Limb (tissue), 2 donors: Measurements from ENCODE around the gene FLAD1.

Experiments
- DNase-seq, 2 donors: peaks; one replicate each; pipeline ENCODE4 v3.0.0-alpha.2; 2016; ENCODE audit errors: extremely low spot score in 2 of 2

The FLAD1 gene

GRCh38 chr1:155002464-155003226, 19.5 kb downstream of the FLAD1 start, which contains the start of gene ZBTB7B:
TSS of gene ZBTB7B (plus strand) at chr1:155002802. CDS start at chr1:155014661, 11,859 bp downstream.
- DNase-seq = peak in 1 of 2 donors; percentile 64

DNA sequence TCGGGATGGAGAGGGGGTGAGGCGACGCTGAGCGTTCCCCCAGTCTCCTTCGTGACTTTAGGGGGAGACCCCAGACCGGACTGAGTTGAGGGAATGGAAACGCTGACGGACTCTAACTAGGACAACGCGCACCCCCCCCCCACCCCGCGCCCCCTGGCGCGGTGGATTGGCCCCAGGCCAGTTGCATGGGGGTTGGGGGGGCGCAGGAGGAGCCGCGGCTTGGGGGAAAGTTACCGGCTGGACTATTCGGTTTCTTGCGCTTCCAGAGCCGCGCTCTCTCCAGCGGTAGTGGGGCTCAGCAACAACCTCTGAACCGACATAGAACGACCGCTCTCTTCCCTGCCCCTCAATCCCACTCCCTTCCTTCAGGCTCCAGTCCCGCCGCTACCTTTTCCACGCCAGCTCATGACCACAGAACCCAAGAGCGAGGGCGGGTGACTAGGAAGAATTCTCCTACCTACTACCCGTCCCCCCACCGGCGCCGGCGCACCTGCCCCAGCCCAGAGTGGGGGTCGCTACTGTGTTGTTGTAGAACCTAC, 20.2 kb downstream of the FLAD1 start:
- peak in 1 of 2 donors; percentile 74 for DNase-seq

- no peak for DNase-seq
These were observed 20.7 kb downstream of the FLAD1 start for GRCh38 chr1:155003766-155004351.

DNA sequence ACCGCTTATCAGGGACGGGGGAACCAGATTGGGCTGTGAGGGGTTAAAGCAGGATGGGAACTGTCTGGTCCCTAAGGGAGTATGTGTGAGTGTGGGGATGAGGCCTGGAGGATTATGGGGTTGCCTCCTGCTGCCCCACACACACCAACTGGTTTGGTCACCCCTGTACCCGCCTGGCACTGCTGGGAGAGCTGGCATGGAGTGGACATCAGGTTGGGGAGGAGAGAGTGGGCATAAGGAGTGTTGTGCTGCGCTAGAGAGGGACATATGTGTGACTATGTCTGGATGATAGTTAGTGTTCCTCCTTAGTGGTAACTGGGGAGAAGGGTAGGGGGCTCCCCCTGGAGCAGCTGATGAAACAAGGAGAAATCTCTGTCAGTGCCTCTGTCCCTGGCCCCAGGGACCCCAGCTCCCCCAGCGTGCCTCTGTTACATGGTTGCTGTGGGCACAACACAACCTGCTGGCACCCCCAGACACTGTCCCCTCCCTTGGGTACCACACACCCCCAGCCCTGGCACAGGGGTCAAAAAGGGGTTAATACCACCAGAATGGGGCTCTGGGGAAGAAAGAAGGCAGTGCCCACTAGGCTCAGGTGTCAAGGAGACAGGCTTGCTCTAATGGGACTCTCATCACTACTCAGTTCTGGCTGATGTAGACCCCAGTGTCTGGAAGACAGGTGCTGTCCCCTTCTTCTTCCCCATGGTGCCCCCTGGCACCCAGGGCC, 21.4 kb downstream of the FLAD1 start:
- no peak for DNase-seq

DNA sequence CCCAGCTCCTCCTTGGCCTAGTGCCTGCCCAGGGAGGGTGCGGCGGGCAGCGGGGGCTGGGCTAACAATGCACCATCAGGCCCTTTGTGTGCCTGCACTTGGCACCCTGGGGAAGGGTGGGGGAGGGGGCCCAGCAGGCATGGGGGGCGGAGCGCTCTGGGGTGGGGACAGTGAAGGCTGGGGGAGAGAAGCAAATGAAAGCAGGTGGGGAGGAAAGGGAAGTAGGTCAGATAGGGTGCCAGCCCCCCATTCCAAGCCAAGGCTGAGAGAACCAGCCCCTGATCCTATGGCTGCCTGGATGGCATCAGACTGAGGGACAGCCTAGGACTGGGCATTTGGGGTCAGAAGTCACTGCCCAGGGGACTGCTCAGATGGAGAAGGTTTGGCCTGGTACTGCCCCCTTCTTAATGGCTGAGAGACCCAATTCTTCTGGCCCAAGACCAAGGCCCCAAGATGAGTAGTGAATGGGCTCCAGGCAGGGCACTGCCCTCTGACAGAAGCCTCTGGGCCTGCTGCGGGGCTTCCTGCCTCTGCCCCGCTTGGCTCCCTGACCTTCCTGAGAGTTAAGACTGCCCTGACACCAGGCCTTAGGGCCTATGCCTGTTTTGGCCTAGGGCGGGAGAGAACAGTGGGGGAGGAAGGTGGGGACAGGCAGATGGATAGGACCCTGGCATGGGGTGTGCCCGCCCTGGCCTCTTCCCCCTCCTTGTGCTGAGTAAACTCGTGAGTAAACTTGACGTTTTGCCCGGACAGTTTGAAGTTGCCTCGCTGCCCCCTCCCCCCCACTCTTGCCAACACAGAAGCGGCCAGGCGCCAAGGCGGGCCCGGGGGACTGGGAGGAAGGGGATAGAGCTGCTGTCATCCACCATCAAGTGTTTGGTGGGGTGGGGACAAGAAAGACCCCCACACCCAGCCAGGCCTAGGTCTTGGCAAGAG, 22.2 kb downstream of the FLAD1 start:
- no peak for DNase-seq

DNA sequence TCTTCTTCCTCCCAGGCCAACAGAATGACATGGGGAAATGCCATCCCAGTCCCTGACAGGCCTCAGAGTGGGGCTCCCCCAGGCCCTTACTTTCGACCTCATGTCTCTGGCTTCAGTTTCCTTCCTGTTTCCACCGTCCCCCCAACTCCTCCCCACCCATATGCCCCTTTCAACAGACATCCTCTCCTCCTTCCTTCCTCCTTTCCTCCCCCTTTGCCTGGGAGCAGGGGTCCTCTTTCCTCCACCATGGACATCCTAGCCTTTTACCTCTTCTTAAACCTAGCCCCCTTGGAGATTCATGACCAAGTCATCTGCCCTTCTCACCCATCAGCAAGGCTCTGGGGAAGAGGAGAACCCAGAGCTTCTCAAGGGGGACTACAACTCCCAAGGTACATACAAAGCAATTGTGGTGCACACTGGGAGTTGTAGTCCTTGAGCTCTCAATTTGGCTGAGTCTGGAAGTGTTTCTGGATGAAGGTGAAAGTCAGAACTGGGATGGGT, 23.5 kb downstream of the FLAD1 start:
- DNase-seq = no peak

DNA sequence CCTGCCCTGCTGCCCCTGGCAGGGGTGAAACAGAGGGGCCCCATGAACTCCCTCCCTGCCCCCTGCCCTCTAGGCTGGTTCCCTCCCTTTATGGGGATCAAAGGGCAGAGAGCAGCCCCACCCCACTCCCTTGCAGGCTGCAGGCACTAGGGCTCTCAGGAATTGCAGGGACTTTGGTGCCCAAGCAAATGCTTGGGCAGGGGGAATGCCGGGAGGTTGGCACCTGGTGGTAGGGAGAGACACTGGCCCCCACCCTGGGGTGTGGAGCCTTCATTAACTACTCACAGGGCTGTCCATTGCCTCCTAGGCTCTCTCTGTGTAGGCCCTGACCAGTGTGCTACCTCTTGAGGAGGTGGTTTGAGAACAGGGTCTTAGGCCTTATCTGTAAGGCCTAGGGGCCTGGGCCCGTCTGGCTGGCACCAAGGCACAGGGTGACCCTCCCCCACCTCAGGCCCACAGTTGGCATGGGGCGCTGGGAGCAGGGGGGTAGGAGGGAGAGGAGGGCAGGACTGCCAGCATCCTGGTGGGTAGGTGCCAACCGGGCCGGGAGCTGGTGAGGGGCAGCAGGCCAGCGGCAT, 24.2 kb downstream of the FLAD1 start:
- no peak for DNase-seq

GRCh38 chr1:155008015-155008941, 25.1 kb downstream of the FLAD1 start:
- no peak for DNase-seq

- DNase-seq = no peak
These were observed 26.1 kb downstream of the FLAD1 start for GRCh38 chr1:155009221-155009711.

DNA sequence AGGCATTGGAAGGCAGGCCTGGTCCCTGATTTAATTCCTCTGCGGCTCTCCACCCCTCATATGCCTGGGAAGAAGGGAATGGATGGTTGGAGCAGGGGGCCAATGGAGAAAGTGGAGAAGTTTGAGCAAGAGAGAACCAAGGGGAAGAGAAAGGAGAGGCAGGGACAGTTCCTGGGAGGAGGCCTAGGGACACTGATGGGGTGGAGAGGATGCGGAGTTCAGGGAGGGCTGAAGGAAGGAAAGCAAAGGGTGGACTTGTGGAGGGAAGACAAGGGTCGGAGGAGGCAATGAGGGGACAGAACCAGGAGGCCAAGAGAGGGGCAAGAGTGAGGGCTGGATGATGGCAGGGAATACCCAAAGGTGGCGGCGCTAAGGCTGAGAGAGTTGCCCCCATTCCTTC, 26.6 kb downstream of the FLAD1 start:
- DNase-seq = no peak

- DNase-seq = no peak
These were observed 27.2 kb downstream of the FLAD1 start for GRCh38 chr1:155010211-155010918.

DNA sequence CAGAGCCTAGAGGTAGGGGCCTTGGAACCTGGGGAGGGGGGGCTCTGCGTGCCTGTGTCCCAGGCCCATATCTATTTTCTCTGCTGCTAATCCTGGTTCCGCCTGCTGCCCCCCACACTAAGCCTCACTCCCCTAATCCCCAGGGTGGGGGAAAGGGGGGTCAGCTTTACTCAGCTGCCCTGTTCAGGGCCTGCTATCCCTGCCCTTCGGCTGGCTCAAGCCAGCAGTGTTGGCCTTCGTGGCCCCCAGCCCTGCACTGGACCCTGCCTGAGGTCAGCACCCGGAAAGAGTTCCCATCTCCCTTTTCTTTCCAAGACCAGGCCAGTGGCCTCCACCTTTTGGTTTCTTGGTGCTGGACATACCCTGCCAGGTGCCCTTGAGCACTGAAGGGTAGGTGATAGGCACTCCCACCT, 27.9 kb downstream of the FLAD1 start:
- no peak for DNase-seq

DNA sequence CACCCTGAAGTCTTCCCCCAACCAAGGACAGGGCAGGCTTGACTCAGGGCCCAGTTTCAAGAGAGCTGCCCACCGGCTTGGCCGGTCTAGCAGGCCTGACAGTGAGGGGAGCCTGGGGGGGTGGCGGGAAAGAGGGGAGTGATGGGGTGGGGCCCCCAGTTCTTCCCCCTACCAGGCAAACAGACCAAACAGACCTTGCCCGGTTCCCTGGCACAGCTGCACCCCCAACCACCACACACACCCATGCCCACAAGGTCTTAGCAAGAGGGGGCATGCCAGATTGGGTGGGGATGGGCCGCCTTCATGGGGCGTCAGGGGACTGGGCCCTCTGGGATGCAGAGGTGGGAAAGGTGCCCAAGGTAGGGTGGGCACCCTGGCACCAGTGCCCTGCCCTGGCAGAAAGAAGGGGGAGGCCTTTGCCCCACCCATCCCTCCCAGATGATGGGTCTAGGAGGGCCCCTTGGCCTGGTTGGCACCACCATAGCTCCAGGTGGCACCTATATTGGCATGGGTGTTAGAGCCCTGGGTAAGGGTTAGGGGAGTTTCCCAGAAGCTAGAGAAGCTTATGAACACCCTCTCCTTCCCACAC, 28.4 kb downstream of the FLAD1 start:
- no peak for DNase-seq

- DNase-seq = peak in 1 of 2 donors; percentile 63
These were observed 28.9 kb downstream of the FLAD1 start for GRCh38 chr1:155012026-155012546.

DNA sequence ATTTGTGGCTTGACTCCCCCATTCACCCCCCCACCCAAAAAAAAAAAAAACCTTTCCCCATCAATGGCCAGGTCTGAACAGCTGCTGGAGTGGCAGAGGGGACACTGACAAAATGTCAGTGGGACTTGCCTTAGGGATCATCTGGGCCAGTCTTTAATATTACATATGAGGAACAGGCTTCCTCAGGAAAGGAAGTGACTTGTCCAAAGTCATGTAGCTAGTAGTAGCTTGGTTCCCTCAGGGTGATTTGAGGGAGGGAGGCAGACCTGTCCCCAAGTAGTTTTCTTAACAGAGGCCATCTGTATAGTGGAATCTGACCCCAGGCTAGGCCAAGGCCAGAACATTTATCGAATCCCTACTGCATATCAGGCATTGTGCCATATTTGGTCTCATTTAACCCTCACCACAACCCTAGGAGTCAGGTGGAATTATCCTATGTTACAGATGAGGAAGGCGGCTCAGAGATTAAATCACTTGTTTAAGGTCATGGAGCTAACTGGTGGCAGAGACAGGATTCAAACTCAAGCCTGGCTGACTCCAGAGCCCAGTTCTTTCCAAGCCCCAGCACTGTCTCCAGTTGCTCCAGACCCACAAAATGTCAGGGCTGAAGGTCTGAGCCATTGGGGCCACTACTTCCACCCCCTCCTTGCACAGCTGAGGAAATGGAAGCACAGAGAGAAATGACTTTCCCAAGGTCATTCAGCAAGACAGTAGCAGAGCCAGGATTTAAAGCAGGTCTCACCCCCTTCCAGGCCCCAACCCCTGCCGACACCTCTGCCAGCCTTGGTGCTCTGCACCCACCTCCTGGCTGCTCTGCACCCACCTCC, 29.8 kb downstream of the FLAD1 start:
- DNase-seq = no peak

DNA sequence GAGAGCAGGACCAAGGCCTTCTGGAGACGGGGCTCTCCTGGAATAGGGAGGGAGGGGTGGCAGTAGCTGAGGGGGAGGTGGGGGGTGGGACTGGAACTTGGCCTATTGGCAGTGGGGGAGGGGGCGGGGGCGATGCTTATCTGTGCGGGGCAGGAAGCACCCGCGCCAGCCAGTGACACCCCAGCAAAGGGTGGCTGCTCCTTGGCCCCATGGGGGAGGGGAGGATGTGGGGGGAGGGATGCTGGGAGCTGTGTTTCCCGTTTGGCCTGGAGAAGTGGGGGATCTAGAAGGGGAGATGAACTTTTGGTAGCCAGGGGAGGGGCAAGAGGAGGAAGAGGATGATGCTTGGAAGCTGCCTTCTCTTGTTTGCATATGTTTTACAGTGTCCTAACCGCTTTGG, 30.5 kb downstream of the FLAD1 start:
- DNase-seq = no peak
